IMR-90 (cell line): ENCODE data around the gene VEPH1. TPM values are rescaled to one million over a fixed set of nuclear protein-coding genes. Genes with fewer than 3 reads are reported as not detected.

ENCODE experiments used
- ATAC-seq: fragments of 200-7000 bp; cut with Tn5 transposase; 2 replicates; pipeline ENCODE4 v1.9.1; 2020; ENCODE audit warnings: low read depth, mild to moderate bottlenecking, moderate library complexity
- BruUV-seq: library from RNA; stranded (reverse); fragments of 400-500 nt; replicated peaks from 2 replicates; lab custom pipeline; 2021; lab: Mats Ljungman, UMichigan
- CTCF ChIA-PET: fragments of 300-600 bp; formaldehyde crosslinking; extraction: SDS; loops from one replicate; lab custom pipeline; 2021; ENCODE audit warnings: antibody characterized with exemption; lab: Yijun Ruan, JAX
- POLR2A ChIA-PET: fragments of 300-600 bp; sonication (Branson Sonifier 250); formaldehyde crosslinking; loops from one replicate; lab custom pipeline; 2022; ENCODE audit warnings: antibody characterized with exemption; ENCODE audit not compliant: unreplicated experiment; lab: Charles Lee
- DNase-seq: peaks from one replicate; pipeline ENCODE4 v3.0.0; 2013
- H2AFZ ChIP-seq: replicated peaks from 2 replicates; pipeline ENCODE3; 2013; ENCODE audit warnings: low read length, mild to moderate bottlenecking; ENCODE audit not compliant: poor library complexity
- H2AK5ac ChIP-seq: 2 replicates; pipeline ENCODE4 v1.6.1; 2013; ENCODE audit warnings: low read depth, low read length, inconsistent platforms
- H2AK9ac ChIP-seq: replicated peaks from 2 replicates; pipeline ENCODE3; 2013; ENCODE audit warnings: mild to moderate bottlenecking, low read depth, low read length, moderate library complexity; ENCODE audit not compliant: poor library complexity
- H2BK120ac ChIP-seq: 2 replicates; pipeline ENCODE4 v1.6.1; 2013; ENCODE audit warnings: low read depth, low read length, inconsistent platforms
- H2BK15ac ChIP-seq: 3 replicates; pipeline ENCODE4 v1.6.1; 2013; ENCODE audit warnings: low read depth, low read length, inconsistent platforms
- H2BK20ac ChIP-seq: 2 replicates; pipeline ENCODE4 v1.6.1; 2013; ENCODE audit warnings: low read depth, mild to moderate bottlenecking, inconsistent platforms, low read length, moderate library complexity
- H2BK5ac ChIP-seq: 2 replicates; pipeline ENCODE4 v1.6.1; 2013; ENCODE audit warnings: mild to moderate bottlenecking, low read depth, low read length, inconsistent platforms; ENCODE audit not compliant: poor library complexity, severe bottlenecking
- H3K14ac ChIP-seq: replicated peaks from 2 replicates; pipeline ENCODE4 v1.6.1; 2013; ENCODE audit warnings: low read depth, low read length, inconsistent platforms
- H3K18ac ChIP-seq: 2 replicates; pipeline ENCODE4 v1.6.1; 2013; ENCODE audit warnings: low read depth, low read length, control low read depth
- H3K23ac ChIP-seq: 2 replicates; pipeline ENCODE4 v1.6.1; 2013; ENCODE audit warnings: low read depth, low read length, inconsistent platforms
- H3K27ac ChIP-seq: 2 replicates; pipeline ENCODE4 v1.5.1; 2013; ENCODE audit warnings: mild to moderate bottlenecking, control low read depth, low read length; ENCODE audit not compliant: insufficient read depth
- H3K27me3 ChIP-seq: 2 replicates; pipeline ENCODE4 v1.6.1; 2013; ENCODE audit warnings: low read length; ENCODE audit not compliant: control insufficient read depth, insufficient read depth
- H3K36me3 ChIP-seq: 2 replicates; pipeline ENCODE4 v1.6.1; 2013; ENCODE audit warnings: low read length, mixed read lengths; ENCODE audit not compliant: control insufficient read depth, insufficient read depth
- H3K4ac ChIP-seq: 2 replicates; pipeline ENCODE4 v1.6.1; 2013; ENCODE audit warnings: low read depth, low read length, inconsistent platforms
- H3K4me1 ChIP-seq: 2 replicates; pipeline ENCODE4 v1.6.1; 2013; ENCODE audit warnings: low read length, mixed read lengths; ENCODE audit not compliant: control insufficient read depth, insufficient read depth
- H3K4me2 ChIP-seq: 2 replicates; pipeline ENCODE4 v1.6.1; 2013; ENCODE audit warnings: low read depth, mild to moderate bottlenecking, control low read depth, low read length, moderate library complexity
- H3K4me3 ChIP-seq: 2 replicates; pipeline ENCODE4 v1.5.1; 2013; ENCODE audit warnings: low read depth, mild to moderate bottlenecking, control low read depth, low read length, moderate library complexity; ENCODE audit not compliant: insufficient read depth
- H3K56ac ChIP-seq: 2 replicates; pipeline ENCODE4 v1.6.1; 2013; ENCODE audit warnings: low read length, inconsistent platforms; ENCODE audit not compliant: insufficient read depth; ENCODE audit errors: extremely low read depth
- H3K79me1 ChIP-seq, 2 experiments: 2 replicates each; pipeline ENCODE4 v1.6.1; 2013; ENCODE audit warnings: low read length in 2 of 2, inconsistent platforms in 1 of 2, low read depth in 1 of 2
- H3K9ac ChIP-seq: 2 replicates; pipeline ENCODE4 v1.6.1; 2013; ENCODE audit warnings: low read depth, low read length, control low read depth
- H3K9me1 ChIP-seq: 2 replicates; pipeline ENCODE4 v1.6.1; 2013; ENCODE audit warnings: low read length, inconsistent platforms; ENCODE audit not compliant: insufficient read depth
- H3K9me3 ChIP-seq: 2 replicates; pipeline ENCODE4 v1.6.1; 2013; ENCODE audit warnings: low read length; ENCODE audit not compliant: control insufficient read depth, insufficient read depth
- H4K20me1 ChIP-seq: 2 replicates; pipeline ENCODE4 v1.6.1; 2013; ENCODE audit warnings: low read length, inconsistent platforms; ENCODE audit not compliant: insufficient read depth
- H4K5ac ChIP-seq: 2 replicates; pipeline ENCODE4 v1.6.1; 2013; ENCODE audit warnings: mild to moderate bottlenecking, low read depth, low read length, control low read depth
- H4K8ac ChIP-seq, 2 experiments: 2 replicates each; pipeline ENCODE4 v1.6.1; 2013; ENCODE audit warnings: low read depth in 2 of 2, low read length in 2 of 2, control low read depth in 1 of 2, inconsistent platforms in 1 of 2
- H4K91ac ChIP-seq: 2 replicates; pipeline ENCODE4 v1.6.1; 2013; ENCODE audit warnings: low read depth, low read length, inconsistent platforms; ENCODE audit not compliant: insufficient read depth
- CEBPB ChIP-seq: IDR thresholded peaks from 2 replicates; pipeline ENCODE4 v1.6.1; 2012; ENCODE audit warnings: low read depth, low read length, improper control_type of control experiment
- CHD1 ChIP-seq: IDR thresholded peaks from 2 replicates; pipeline ENCODE4 v1.6.1; 2012; ENCODE audit warnings: low read depth, low read length, improper control_type of control experiment
- FOS ChIP-seq: fragments of 150-350 bp; IDR thresholded peaks from 2 replicates; pipeline ENCODE4 v1.6.1; 2016; ENCODE audit warnings: low read depth, low read length
- MAFK ChIP-seq: IDR thresholded peaks from 2 replicates; pipeline ENCODE4 v1.6.1; 2012; ENCODE audit warnings: low read depth, low read length, improper control_type of control experiment
- MXI1 ChIP-seq: IDR thresholded peaks from 2 replicates; pipeline ENCODE4 v1.6.1; 2012; ENCODE audit warnings: low read depth, mild to moderate bottlenecking, low read length, moderate library complexity, borderline replicate concordance
- NFE2L2 ChIP-seq: fragments of 150-350 bp; IDR thresholded peaks from 2 replicates; pipeline ENCODE4 v1.6.1; 2016; ENCODE audit warnings: low read depth, mild to moderate bottlenecking, low read length
- POLR2A ChIP-seq: IDR thresholded peaks from 2 replicates; pipeline ENCODE4 v1.6.1; 2012; ENCODE audit warnings: mild to moderate bottlenecking, low read depth, low read length
- RAD21 ChIP-seq: IDR thresholded peaks from 2 replicates; pipeline ENCODE4 v1.6.1; 2012; ENCODE audit warnings: low read length, improper control_type of control experiment
- RCOR1 ChIP-seq: IDR thresholded peaks from 2 replicates; pipeline ENCODE4 v1.6.1; 2012; ENCODE audit warnings: mild to moderate bottlenecking, low read length, improper control_type of control experiment; ENCODE audit not compliant: insufficient replicate concordance
- RFX5 ChIP-seq: IDR thresholded peaks from 2 replicates; pipeline ENCODE4 v1.8.0; 2012; ENCODE audit warnings: low read depth, mild to moderate bottlenecking, low read length, moderate library complexity
- WGBS, 2 experiments: methylation state at CpG; one replicate each; pipeline versions ENCODE4 v1.1.5 to v1.1.7; 2013; ENCODE audit warnings: missing lambda C conversion rate in 2 of 2; ENCODE audit not compliant: insufficient read length in 1 of 2; ENCODE audit errors: extremely low coverage in 2 of 2; 5-methylcytosine and 5-hydroxymethylcytosine counted together
- dilution Hi-C: fragments of 300-500 bp; cut with HindIII; formaldehyde crosslinking; loops from one replicate; pipeline ENCODE4 v1.14.3; 2018; ENCODE audit warnings: low sequenced_read_pairs; ENCODE audit not compliant: unreplicated experiment
- in situ Hi-C: fragments of 300-500 bp; cut with MboI; formaldehyde crosslinking; loops from 3 replicates; pipeline ENCODE4 v1.14.3; 2019; ENCODE audit warnings: low sequenced_read_pairs, inconsistent platforms, mixed read lengths
- intact Hi-C: fragments of 100-400 bp; cut with micrococcal nuclease; formaldehyde crosslinking; loops from 2 replicates; pipeline ENCODE4 v1.10.0; 2022
- polyA plus RNA-seq, 3 experiments: library from polyadenylated mRNA; depleted of rRNA; stranded (reverse); fragments of >200 nt; gene quantifications; 2 replicates each; pipeline ENCODE4 v1.2.3, GENCODE V29; 2012; ENCODE audit warnings: low replicate concordance in 1 of 3
- total RNA-seq: library from RNA; depleted of rRNA; stranded (reverse); fragments of >200 nt; gene quantifications from 2 replicates; pipeline ENCODE4 v1.2.3, GENCODE V29; 2012
- TF ChIP-seq, protein P1 (sequence below): conservative IDR thresholded peaks from 2 replicates; pipeline ENCODE4 v1.5.1; 2012; ENCODE audit warnings: mild to moderate bottlenecking, low read depth, low read length, improper control_type of control experiment
- TF ChIP-seq, protein P2 (sequence below): fragments of 150-350 bp; IDR thresholded peaks from 2 replicates; pipeline ENCODE4 v1.6.1; 2017; ENCODE audit warnings: mild to moderate bottlenecking, antibody characterized with exemption, low read length, low read depth
- TF ChIP-seq, protein P3 (sequence below): fragments of 150-350 bp; IDR thresholded peaks from 2 replicates; pipeline ENCODE4 v1.6.1; 2016; ENCODE audit warnings: low read depth, mild to moderate bottlenecking, low read length, moderate library complexity, borderline replicate concordance

Gene VEPH1
- total and polyA plus RNA-seq, 2 of the 4 experiments (the other 2 are of a cell fraction): 30.5 to 130 TPM

DNA sequence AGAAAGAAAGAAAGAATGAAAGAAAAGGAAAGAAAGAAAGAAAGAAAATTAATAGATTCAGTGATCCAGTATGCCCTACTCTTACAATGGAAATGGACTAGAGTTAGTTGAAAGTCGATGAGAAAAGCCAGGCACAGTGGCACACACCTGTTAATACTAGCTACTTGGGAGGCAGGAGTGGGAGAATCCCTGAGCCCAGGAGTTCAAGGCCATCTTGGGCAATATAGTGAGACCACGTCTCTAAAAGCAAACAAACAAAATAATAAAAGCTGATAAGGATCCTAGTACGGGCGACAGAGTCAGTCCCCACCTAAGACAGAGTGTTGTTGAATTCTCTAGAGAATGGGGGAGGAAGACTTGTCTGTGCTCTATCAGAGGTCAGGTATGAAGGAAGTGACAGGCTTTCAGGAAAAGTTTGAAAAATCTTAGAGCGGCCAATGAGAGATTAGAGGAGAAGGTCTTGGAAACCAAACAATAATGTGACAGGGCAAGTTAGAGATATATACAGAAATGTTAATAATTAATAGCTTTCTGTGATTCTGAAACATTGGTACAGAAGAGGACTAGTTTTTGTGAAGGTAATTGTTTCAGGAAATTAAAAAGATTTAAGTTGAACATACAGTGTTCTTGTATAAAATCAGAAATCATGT lies 184.5 kb downstream of the VEPH1 start:
- DNase-seq (no peak), ATAC-seq (no peak)
- Histone ChIP-seq H2BK5ac (no peak overlapping the region), H2AK9ac (no peak overlapping the region), H3K4me3 (no peak overlapping the region), H4K20me1 (no peaks in the 10 kb centered on the region), H3K9ac (no peak overlapping the region), H3K4ac (no peak overlapping the region), H3K27ac (no peak overlapping the region), H4K91ac (no peak overlapping the region; the same call in 1 of the 2 replicates), H2AFZ (no peak overlapping the region), H4K8ac (no peak overlapping the region), H3K4me1 (no peaks in the 10 kb centered on the region), H3K9me1 (no peaks in the 10 kb centered on the region), H3K56ac (no peak overlapping the region), H3K9me3 (no peaks in the 10 kb centered on the region), H3K23ac (no peak overlapping the region), H3K27me3 (no peaks in the 10 kb centered on the region), H3K14ac (no peak overlapping the region), H3K79me1 (no peaks in the 10 kb centered on the region), H2BK15ac (peak overlapping the region; percentile 40; the same call in 1 of the 3 replicates), H2BK20ac (no peak overlapping the region), H3K18ac (no peak overlapping the region), H2BK120ac (no peak overlapping the region), H4K5ac (no peak overlapping the region), H2AK5ac (no peak overlapping the region), H3K36me3 (no peaks in the 10 kb centered on the region), H3K4me2 (no peak overlapping the region)
- in situ Hi-C loops: no loop called here
- no peak for TF ChIP-seq CEBPB
- TF ChIP-seq MAFK: no peak
- no peak for TF ChIP-seq MXI1
- TF ChIP-seq NFE2L2: no peak
- no peak for TF ChIP-seq FOS
- no peak for TF ChIP-seq RFX5
- TF ChIP-seq, protein P1, sequence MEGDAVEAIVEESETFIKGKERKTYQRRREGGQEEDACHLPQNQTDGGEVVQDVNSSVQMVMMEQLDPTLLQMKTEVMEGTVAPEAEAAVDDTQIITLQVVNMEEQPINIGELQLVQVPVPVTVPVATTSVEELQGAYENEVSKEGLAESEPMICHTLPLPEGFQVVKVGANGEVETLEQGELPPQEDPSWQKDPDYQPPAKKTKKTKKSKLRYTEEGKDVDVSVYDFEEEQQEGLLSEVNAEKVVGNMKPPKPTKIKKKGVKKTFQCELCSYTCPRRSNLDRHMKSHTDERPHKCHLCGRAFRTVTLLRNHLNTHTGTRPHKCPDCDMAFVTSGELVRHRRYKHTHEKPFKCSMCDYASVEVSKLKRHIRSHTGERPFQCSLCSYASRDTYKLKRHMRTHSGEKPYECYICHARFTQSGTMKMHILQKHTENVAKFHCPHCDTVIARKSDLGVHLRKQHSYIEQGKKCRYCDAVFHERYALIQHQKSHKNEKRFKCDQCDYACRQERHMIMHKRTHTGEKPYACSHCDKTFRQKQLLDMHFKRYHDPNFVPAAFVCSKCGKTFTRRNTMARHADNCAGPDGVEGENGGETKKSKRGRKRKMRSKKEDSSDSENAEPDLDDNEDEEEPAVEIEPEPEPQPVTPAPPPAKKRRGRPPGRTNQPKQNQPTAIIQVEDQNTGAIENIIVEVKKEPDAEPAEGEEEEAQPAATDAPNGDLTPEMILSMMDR: no peak
- no peak for TF ChIP-seq RCOR1
- TF ChIP-seq, protein P2, sequence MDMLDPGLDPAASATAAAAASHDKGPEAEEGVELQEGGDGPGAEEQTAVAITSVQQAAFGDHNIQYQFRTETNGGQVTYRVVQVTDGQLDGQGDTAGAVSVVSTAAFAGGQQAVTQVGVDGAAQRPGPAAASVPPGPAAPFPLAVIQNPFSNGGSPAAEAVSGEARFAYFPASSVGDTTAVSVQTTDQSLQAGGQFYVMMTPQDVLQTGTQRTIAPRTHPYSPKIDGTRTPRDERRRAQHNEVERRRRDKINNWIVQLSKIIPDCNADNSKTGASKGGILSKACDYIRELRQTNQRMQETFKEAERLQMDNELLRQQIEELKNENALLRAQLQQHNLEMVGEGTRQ: no peak
- TF ChIP-seq POLR2A: no peak
- TF ChIP-seq CHD1: no peak
- no peak for TF ChIP-seq RAD21
- TF ChIP-seq, protein P3, sequence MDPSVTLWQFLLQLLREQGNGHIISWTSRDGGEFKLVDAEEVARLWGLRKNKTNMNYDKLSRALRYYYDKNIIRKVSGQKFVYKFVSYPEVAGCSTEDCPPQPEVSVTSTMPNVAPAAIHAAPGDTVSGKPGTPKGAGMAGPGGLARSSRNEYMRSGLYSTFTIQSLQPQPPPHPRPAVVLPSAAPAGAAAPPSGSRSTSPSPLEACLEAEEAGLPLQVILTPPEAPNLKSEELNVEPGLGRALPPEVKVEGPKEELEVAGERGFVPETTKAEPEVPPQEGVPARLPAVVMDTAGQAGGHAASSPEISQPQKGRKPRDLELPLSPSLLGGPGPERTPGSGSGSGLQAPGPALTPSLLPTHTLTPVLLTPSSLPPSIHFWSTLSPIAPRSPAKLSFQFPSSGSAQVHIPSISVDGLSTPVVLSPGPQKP: no peak
- ChIA-PET CTCF (no interaction called here), POLR2A (no interaction called here)
- WGBS, 2 experiments: no CpG with 5 or more reads among the region's 5 CpGs
- dilution Hi-C loops: no loop called here
- no TSS peak for BruUV-seq
- intact Hi-C loops: loop anchor here (5.0 kb wide), 1 partner anchor 91 kb away; no protein-coding TSS in a partner anchor
